IMR-90 (cell line): Measurements from ENCODE around the gene RAB36. TPM values are rescaled to one million over a fixed set of nuclear protein-coding genes. Genes with fewer than 3 reads are reported as not detected.

ENCODE experiments used
- ATAC-seq: fragments of 200-7000 bp; cut with Tn5 transposase; 2 replicates; pipeline ENCODE4 v1.9.1; 2020; ENCODE audit warnings: low read depth, mild to moderate bottlenecking, moderate library complexity
- BruUV-seq: library from RNA; stranded (reverse); fragments of 400-500 nt; replicated peaks from 2 replicates; lab custom pipeline; 2021; lab: Mats Ljungman, UMichigan
- CTCF ChIA-PET: fragments of 300-600 bp; formaldehyde crosslinking; extraction: SDS; loops from one replicate; lab custom pipeline; 2021; ENCODE audit warnings: antibody characterized with exemption; lab: Yijun Ruan, JAX
- POLR2A ChIA-PET: fragments of 300-600 bp; sonication (Branson Sonifier 250); formaldehyde crosslinking; loops from one replicate; lab custom pipeline; 2022; ENCODE audit warnings: antibody characterized with exemption; ENCODE audit not compliant: unreplicated experiment; lab: Charles Lee
- DNase-seq: peaks from one replicate; pipeline ENCODE4 v3.0.0; 2013
- H2AFZ ChIP-seq: replicated peaks from 2 replicates; pipeline ENCODE3; 2013; ENCODE audit warnings: low read length, mild to moderate bottlenecking; ENCODE audit not compliant: poor library complexity
- H2AK5ac ChIP-seq: 2 replicates; pipeline ENCODE4 v1.6.1; 2013; ENCODE audit warnings: low read depth, low read length, inconsistent platforms
- H2AK9ac ChIP-seq: replicated peaks from 2 replicates; pipeline ENCODE3; 2013; ENCODE audit warnings: mild to moderate bottlenecking, low read depth, low read length, moderate library complexity; ENCODE audit not compliant: poor library complexity
- H2BK120ac ChIP-seq: 2 replicates; pipeline ENCODE4 v1.6.1; 2013; ENCODE audit warnings: low read depth, low read length, inconsistent platforms
- H2BK15ac ChIP-seq: 3 replicates; pipeline ENCODE4 v1.6.1; 2013; ENCODE audit warnings: low read depth, low read length, inconsistent platforms
- H2BK20ac ChIP-seq: 2 replicates; pipeline ENCODE4 v1.6.1; 2013; ENCODE audit warnings: low read depth, mild to moderate bottlenecking, inconsistent platforms, low read length, moderate library complexity
- H2BK5ac ChIP-seq: 2 replicates; pipeline ENCODE4 v1.6.1; 2013; ENCODE audit warnings: mild to moderate bottlenecking, low read depth, low read length, inconsistent platforms; ENCODE audit not compliant: poor library complexity, severe bottlenecking
- H3K14ac ChIP-seq: replicated peaks from 2 replicates; pipeline ENCODE4 v1.6.1; 2013; ENCODE audit warnings: low read depth, low read length, inconsistent platforms
- H3K18ac ChIP-seq: 2 replicates; pipeline ENCODE4 v1.6.1; 2013; ENCODE audit warnings: low read depth, low read length, control low read depth
- H3K23ac ChIP-seq: 2 replicates; pipeline ENCODE4 v1.6.1; 2013; ENCODE audit warnings: low read depth, low read length, inconsistent platforms
- H3K27ac ChIP-seq: 2 replicates; pipeline ENCODE4 v1.5.1; 2013; ENCODE audit warnings: mild to moderate bottlenecking, control low read depth, low read length; ENCODE audit not compliant: insufficient read depth
- H3K27me3 ChIP-seq: 2 replicates; pipeline ENCODE4 v1.6.1; 2013; ENCODE audit warnings: low read length; ENCODE audit not compliant: control insufficient read depth, insufficient read depth
- H3K36me3 ChIP-seq: 2 replicates; pipeline ENCODE4 v1.6.1; 2013; ENCODE audit warnings: low read length, mixed read lengths; ENCODE audit not compliant: control insufficient read depth, insufficient read depth
- H3K4ac ChIP-seq: 2 replicates; pipeline ENCODE4 v1.6.1; 2013; ENCODE audit warnings: low read depth, low read length, inconsistent platforms
- H3K4me1 ChIP-seq: 2 replicates; pipeline ENCODE4 v1.6.1; 2013; ENCODE audit warnings: low read length, mixed read lengths; ENCODE audit not compliant: control insufficient read depth, insufficient read depth
- H3K4me2 ChIP-seq: 2 replicates; pipeline ENCODE4 v1.6.1; 2013; ENCODE audit warnings: low read depth, mild to moderate bottlenecking, control low read depth, low read length, moderate library complexity
- H3K4me3 ChIP-seq: 2 replicates; pipeline ENCODE4 v1.5.1; 2013; ENCODE audit warnings: low read depth, mild to moderate bottlenecking, control low read depth, low read length, moderate library complexity; ENCODE audit not compliant: insufficient read depth
- H3K56ac ChIP-seq: 2 replicates; pipeline ENCODE4 v1.6.1; 2013; ENCODE audit warnings: low read length, inconsistent platforms; ENCODE audit not compliant: insufficient read depth; ENCODE audit errors: extremely low read depth
- H3K79me1 ChIP-seq, 2 experiments: 2 replicates each; pipeline ENCODE4 v1.6.1; 2013; ENCODE audit warnings: low read length in 2 of 2, inconsistent platforms in 1 of 2, low read depth in 1 of 2
- H3K9ac ChIP-seq: 2 replicates; pipeline ENCODE4 v1.6.1; 2013; ENCODE audit warnings: low read depth, low read length, control low read depth
- H3K9me1 ChIP-seq: 2 replicates; pipeline ENCODE4 v1.6.1; 2013; ENCODE audit warnings: low read length, inconsistent platforms; ENCODE audit not compliant: insufficient read depth
- H3K9me3 ChIP-seq: 2 replicates; pipeline ENCODE4 v1.6.1; 2013; ENCODE audit warnings: low read length; ENCODE audit not compliant: control insufficient read depth, insufficient read depth
- H4K20me1 ChIP-seq: 2 replicates; pipeline ENCODE4 v1.6.1; 2013; ENCODE audit warnings: low read length, inconsistent platforms; ENCODE audit not compliant: insufficient read depth
- H4K5ac ChIP-seq: 2 replicates; pipeline ENCODE4 v1.6.1; 2013; ENCODE audit warnings: mild to moderate bottlenecking, low read depth, low read length, control low read depth
- H4K8ac ChIP-seq, 2 experiments: 2 replicates each; pipeline ENCODE4 v1.6.1; 2013; ENCODE audit warnings: low read depth in 2 of 2, low read length in 2 of 2, control low read depth in 1 of 2, inconsistent platforms in 1 of 2
- H4K91ac ChIP-seq: 2 replicates; pipeline ENCODE4 v1.6.1; 2013; ENCODE audit warnings: low read depth, low read length, inconsistent platforms; ENCODE audit not compliant: insufficient read depth
- BHLHE40 ChIP-seq: fragments of 150-350 bp; IDR thresholded peaks from 2 replicates; pipeline ENCODE4 v1.6.1; 2016; ENCODE audit warnings: mild to moderate bottlenecking, low read depth, low read length
- CHD1 ChIP-seq: IDR thresholded peaks from 2 replicates; pipeline ENCODE4 v1.6.1; 2012; ENCODE audit warnings: low read depth, low read length, improper control_type of control experiment
- FOS ChIP-seq: fragments of 150-350 bp; IDR thresholded peaks from 2 replicates; pipeline ENCODE4 v1.6.1; 2016; ENCODE audit warnings: low read depth, low read length
- MAFK ChIP-seq: IDR thresholded peaks from 2 replicates; pipeline ENCODE4 v1.6.1; 2012; ENCODE audit warnings: low read depth, low read length, improper control_type of control experiment
- MAZ ChIP-seq: IDR thresholded peaks from 2 replicates; pipeline ENCODE4 v1.6.1; 2012; ENCODE audit warnings: low read depth, mild to moderate bottlenecking, low read length, improper control_type of control experiment, moderate library complexity, borderline replicate concordance
- MXI1 ChIP-seq: IDR thresholded peaks from 2 replicates; pipeline ENCODE4 v1.6.1; 2012; ENCODE audit warnings: low read depth, mild to moderate bottlenecking, low read length, moderate library complexity, borderline replicate concordance
- NFE2L2 ChIP-seq: fragments of 150-350 bp; IDR thresholded peaks from 2 replicates; pipeline ENCODE4 v1.6.1; 2016; ENCODE audit warnings: low read depth, mild to moderate bottlenecking, low read length
- RCOR1 ChIP-seq: IDR thresholded peaks from 2 replicates; pipeline ENCODE4 v1.6.1; 2012; ENCODE audit warnings: mild to moderate bottlenecking, low read length, improper control_type of control experiment; ENCODE audit not compliant: insufficient replicate concordance
- RFX5 ChIP-seq: IDR thresholded peaks from 2 replicates; pipeline ENCODE4 v1.8.0; 2012; ENCODE audit warnings: low read depth, mild to moderate bottlenecking, low read length, moderate library complexity
- SMC3 ChIP-seq: fragments of 150-350 bp; IDR thresholded peaks from 2 replicates; pipeline ENCODE4 v1.6.1; 2016; ENCODE audit warnings: low read depth, mild to moderate bottlenecking, antibody characterized with exemption, low read length, moderate library complexity
- WGBS, 2 experiments: methylation state at CpG; one replicate each; pipeline versions ENCODE4 v1.1.5 to v1.1.7; 2013; ENCODE audit warnings: missing lambda C conversion rate in 2 of 2; ENCODE audit not compliant: insufficient read length in 1 of 2; ENCODE audit errors: extremely low coverage in 2 of 2; 5-methylcytosine and 5-hydroxymethylcytosine counted together
- dilution Hi-C: fragments of 300-500 bp; cut with HindIII; formaldehyde crosslinking; loops from one replicate; pipeline ENCODE4 v1.14.3; 2018; ENCODE audit warnings: low sequenced_read_pairs; ENCODE audit not compliant: unreplicated experiment
- in situ Hi-C: fragments of 300-500 bp; cut with MboI; formaldehyde crosslinking; loops from 3 replicates; pipeline ENCODE4 v1.14.3; 2019; ENCODE audit warnings: low sequenced_read_pairs, inconsistent platforms, mixed read lengths
- intact Hi-C: fragments of 100-400 bp; cut with micrococcal nuclease; formaldehyde crosslinking; loops from 2 replicates; pipeline ENCODE4 v1.10.0; 2022
- polyA plus RNA-seq, 3 experiments: library from polyadenylated mRNA; depleted of rRNA; stranded (reverse); fragments of >200 nt; gene quantifications; 2 replicates each; pipeline ENCODE4 v1.2.3, GENCODE V29; 2012; ENCODE audit warnings: low replicate concordance in 1 of 3
- total RNA-seq: library from RNA; depleted of rRNA; stranded (reverse); fragments of >200 nt; gene quantifications from 2 replicates; pipeline ENCODE4 v1.2.3, GENCODE V29; 2012
- TF ChIP-seq, protein P1 (sequence below): conservative IDR thresholded peaks from 2 replicates; pipeline ENCODE4 v1.5.1; 2012; ENCODE audit warnings: mild to moderate bottlenecking, low read depth, low read length, improper control_type of control experiment
- TF ChIP-seq, protein P2 (sequence below): fragments of 150-350 bp; IDR thresholded peaks from 2 replicates; pipeline ENCODE4 v1.6.1; 2016; ENCODE audit warnings: low read depth, mild to moderate bottlenecking, low read length, moderate library complexity, borderline replicate concordance

RAB36 gene
- total and polyA plus RNA-seq, 2 of the 4 experiments (the other 2 are of a cell fraction), result 3.6 to 4.0 TPM

- intact Hi-C loops, result no loop called here
- Histone ChIP-seq H3K9ac (no peak overlapping the region), H3K4me3 (no peak overlapping the region), H3K4me2 (no peak overlapping the region), H2BK15ac (no peak overlapping the region), H3K79me1 (no peaks in the 10 kb centered on the region), H3K4ac (no peak overlapping the region), H2BK5ac (no peak overlapping the region), H4K91ac (no peak overlapping the region), H3K27ac (no peak overlapping the region), H3K9me1 (no peaks in the 10 kb centered on the region), H2BK20ac (no peak overlapping the region), H3K27me3 (peaks cover 3% of the 10 kb centered on the region; the same call in 1 of the 2 replicates), H4K5ac (no peak overlapping the region), H2AFZ (no peak overlapping the region), H4K8ac (no peak overlapping the region), H3K4me1 (peaks cover 5% of the 10 kb centered on the region; the same call in 1 of the 2 replicates), H3K36me3 (no peaks in the 10 kb centered on the region), H3K56ac (no peak overlapping the region), H3K18ac (no peak overlapping the region), H3K23ac (no peak overlapping the region), H3K14ac (no peak overlapping the region), H2AK5ac (no peak overlapping the region), H4K20me1 (no peaks in the 10 kb centered on the region), H2AK9ac (no peak overlapping the region), H2BK120ac (no peak overlapping the region), H3K9me3 (no peaks in the 10 kb centered on the region; the same call in 1 of the 2 replicates)
- BruUV-seq, result no TSS peak
- 69% methylated on average over 3 of the region's 13 CpGs; no CpG with 5 or more reads in 1 of the 2 experiments for WGBS, 2 experiments
- ATAC-seq, result no peak
- TF ChIP-seq SMC3 (no peak), RFX5 (no peak), MAZ (no peak), MAFK (no peak), NFE2L2 (no peak), FOS (no peak), RCOR1 (no peak), MXI1 (no peak), CHD1 (no peak), BHLHE40 (no peak)
- TF ChIP-seq, protein P1, sequence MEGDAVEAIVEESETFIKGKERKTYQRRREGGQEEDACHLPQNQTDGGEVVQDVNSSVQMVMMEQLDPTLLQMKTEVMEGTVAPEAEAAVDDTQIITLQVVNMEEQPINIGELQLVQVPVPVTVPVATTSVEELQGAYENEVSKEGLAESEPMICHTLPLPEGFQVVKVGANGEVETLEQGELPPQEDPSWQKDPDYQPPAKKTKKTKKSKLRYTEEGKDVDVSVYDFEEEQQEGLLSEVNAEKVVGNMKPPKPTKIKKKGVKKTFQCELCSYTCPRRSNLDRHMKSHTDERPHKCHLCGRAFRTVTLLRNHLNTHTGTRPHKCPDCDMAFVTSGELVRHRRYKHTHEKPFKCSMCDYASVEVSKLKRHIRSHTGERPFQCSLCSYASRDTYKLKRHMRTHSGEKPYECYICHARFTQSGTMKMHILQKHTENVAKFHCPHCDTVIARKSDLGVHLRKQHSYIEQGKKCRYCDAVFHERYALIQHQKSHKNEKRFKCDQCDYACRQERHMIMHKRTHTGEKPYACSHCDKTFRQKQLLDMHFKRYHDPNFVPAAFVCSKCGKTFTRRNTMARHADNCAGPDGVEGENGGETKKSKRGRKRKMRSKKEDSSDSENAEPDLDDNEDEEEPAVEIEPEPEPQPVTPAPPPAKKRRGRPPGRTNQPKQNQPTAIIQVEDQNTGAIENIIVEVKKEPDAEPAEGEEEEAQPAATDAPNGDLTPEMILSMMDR, result no peak
- TF ChIP-seq, protein P2, sequence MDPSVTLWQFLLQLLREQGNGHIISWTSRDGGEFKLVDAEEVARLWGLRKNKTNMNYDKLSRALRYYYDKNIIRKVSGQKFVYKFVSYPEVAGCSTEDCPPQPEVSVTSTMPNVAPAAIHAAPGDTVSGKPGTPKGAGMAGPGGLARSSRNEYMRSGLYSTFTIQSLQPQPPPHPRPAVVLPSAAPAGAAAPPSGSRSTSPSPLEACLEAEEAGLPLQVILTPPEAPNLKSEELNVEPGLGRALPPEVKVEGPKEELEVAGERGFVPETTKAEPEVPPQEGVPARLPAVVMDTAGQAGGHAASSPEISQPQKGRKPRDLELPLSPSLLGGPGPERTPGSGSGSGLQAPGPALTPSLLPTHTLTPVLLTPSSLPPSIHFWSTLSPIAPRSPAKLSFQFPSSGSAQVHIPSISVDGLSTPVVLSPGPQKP, result no peak
- ChIA-PET POLR2A (no interaction called here), CTCF (interaction anchor here (1.0 kb wide), 1 partner anchor 12 kb away, joined by 3 read pairs; no protein-coding TSS in a partner anchor)
- in situ Hi-C loops, result no loop called here
- no peak for DNase-seq
- dilution Hi-C loops, result no loop called here
Measured at GRCh38 chr22:23161574-23161973, 16.3 kb downstream of the RAB36 start.
